ENCODE measurements around the gene WWC2.

Gene WWC2

GRCh38 chr4:183214912-183215488 lies 115.9 kb downstream of the WWC2 start:
- Histone ChIP-seq H3K4me3 (ENCODE audit: low read depth, low read length) (no peak overlapping the region), H3K36me3 (ENCODE audit: control insufficient read depth in 2 of 2, insufficient read depth in 1 of 2, low read length in 2 of 2) (peaks cover 0 to 4% of the 10 kb centered on the region in 2 experiments; a peak in 1 of 3 replicates), H3K27ac (ENCODE audit: extremely low read depth, low read depth, low read length) (no peak overlapping the region), H3K9me3 (ENCODE audit: control insufficient read depth, insufficient read depth, low read depth, low read length) (no peaks in the 10 kb centered on the region), H3K4me1 (ENCODE audit: control insufficient read depth, insufficient read depth, low read length) (no peaks in the 10 kb centered on the region)
- ChIA-PET CTCF (interaction anchor here (2.2 kb wide), 1 partner anchor 277 kb away, joined by 8 read pairs; no protein-coding TSS in a partner anchor), POLR2A (no interaction called here)
- TF ChIP-seq ZBTB7A (tag by site-specific recombination; IDR thresholded peaks at IDR 0.05; ENCODE audit: low read depth), result no peak
- TF ChIP-seq ZNF544 (tag by site-specific recombination; IDR thresholded peaks at IDR 0.05), result no peak
- no peak for TF ChIP-seq ZNF2 (tag by site-specific recombination; IDR thresholded peaks at IDR 0.05)
- TF ChIP-seq ZNF621 (tag by site-specific recombination; IDR thresholded peaks at IDR 0.05), result no peak
- no peak for TF ChIP-seq ZNF514 (tag by site-specific recombination; IDR thresholded peaks at IDR 0.05)
- TF ChIP-seq HOXA7 (CRISPR knock-in tag; IDR thresholded peaks at IDR 0.05; ENCODE audit: borderline replicate concordance), result no peak
- no peak for TF ChIP-seq ZNF701 (tag by site-specific recombination; IDR thresholded peaks at IDR 0.05)
- TF ChIP-seq ZNF585B (tag by site-specific recombination; IDR thresholded peaks at IDR 0.05), result no peak
- no peak for TF ChIP-seq ZNF704 (tag by site-specific recombination; IDR thresholded peaks at IDR 0.05)
- no peak for TF ChIP-seq AEBP2 (tag by site-specific recombination; IDR thresholded peaks at IDR 0.05; ENCODE audit: borderline replicate concordance)
- no peak for TF ChIP-seq ZSCAN4 (tag by site-specific recombination; IDR thresholded peaks at IDR 0.05)

- H3K36me3 ChIP-seq (ENCODE audit: control insufficient read depth in 2 of 2, insufficient read depth in 1 of 2, low read length in 2 of 2), result no peaks in the 10 kb centered on the region
- ChIA-PET POLR2A (interaction anchor here (0.7 kb wide), 2 partner anchors 9 to 17 kb away, joined by 3 read pairs; no protein-coding TSS in a partner anchor), CTCF (interaction anchor here (1.0 kb wide), 1 partner anchor 35 kb away, joined by 4 read pairs; no protein-coding TSS in a partner anchor)
- no peaks in the 10 kb centered on the region for H3K9me3 ChIP-seq (ENCODE audit: control insufficient read depth, insufficient read depth, low read depth, low read length)
- H3K4me1 ChIP-seq (ENCODE audit: control insufficient read depth, insufficient read depth, low read length), result no peaks in the 10 kb centered on the region
- TF ChIP-seq ZNF610 (tag by site-specific recombination; IDR thresholded peaks at IDR 0.05; ENCODE audit: borderline replicate concordance), result no peak
- TF ChIP-seq ZNF629 (tag by site-specific recombination; IDR thresholded peaks at IDR 0.05), result no peak
- no peak for TF ChIP-seq ZNF221 (tag by site-specific recombination; IDR thresholded peaks at IDR 0.05; ENCODE audit: borderline replicate concordance)
- no peak for TF ChIP-seq ZNF335 (tag by site-specific recombination; conservative IDR thresholded peaks at IDR 0.05)
- no peak for TF ChIP-seq ZBTB7A (tag by site-specific recombination; IDR thresholded peaks at IDR 0.05; ENCODE audit: low read depth)
- H3K4me3 ChIP-seq (ENCODE audit: low read depth, low read length), result no peak overlapping the region
- H3K27ac ChIP-seq (ENCODE audit: extremely low read depth, low read depth, low read length), result no peak overlapping the region
These were observed 121.2 kb downstream of the WWC2 start for GRCh38 chr4:183220236-183220635.

GRCh38 chr4:183223053-183223452 lies 124.0 kb downstream of the WWC2 start:
- Histone ChIP-seq H3K9me3 (ENCODE audit: control insufficient read depth, insufficient read depth, low read depth, low read length) (no peaks in the 10 kb centered on the region), H3K4me3 (ENCODE audit: low read depth, low read length) (no peak overlapping the region), H3K27ac (ENCODE audit: extremely low read depth, low read depth, low read length) (no peak overlapping the region), H3K4me1 (ENCODE audit: control insufficient read depth, insufficient read depth, low read length) (no peaks in the 10 kb centered on the region), H3K36me3 (ENCODE audit: control insufficient read depth in 2 of 2, insufficient read depth in 1 of 2, low read length in 2 of 2) (no peaks in the 10 kb centered on the region)
- no peak for TF ChIP-seq MYNN (tag by site-specific recombination; IDR thresholded peaks at IDR 0.05; ENCODE audit: borderline replicate concordance)
- TF ChIP-seq, protein P1, sequence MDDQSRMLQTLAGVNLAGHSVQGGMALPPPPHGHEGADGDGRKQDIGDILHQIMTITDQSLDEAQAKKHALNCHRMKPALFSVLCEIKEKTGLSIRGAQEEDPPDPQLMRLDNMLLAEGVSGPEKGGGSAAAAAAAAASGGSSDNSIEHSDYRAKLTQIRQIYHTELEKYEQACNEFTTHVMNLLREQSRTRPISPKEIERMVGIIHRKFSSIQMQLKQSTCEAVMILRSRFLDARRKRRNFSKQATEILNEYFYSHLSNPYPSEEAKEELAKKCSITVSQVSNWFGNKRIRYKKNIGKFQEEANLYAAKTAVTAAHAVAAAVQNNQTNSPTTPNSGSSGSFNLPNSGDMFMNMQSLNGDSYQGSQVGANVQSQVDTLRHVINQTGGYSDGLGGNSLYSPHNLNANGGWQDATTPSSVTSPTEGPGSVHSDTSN (CRISPR knock-in tag; IDR thresholded peaks at IDR 0.05), result no peak
- no peak for TF ChIP-seq ZNF324 (tag by site-specific recombination; IDR thresholded peaks at IDR 0.05)
- TF ChIP-seq SP2 (tag by site-specific recombination; IDR thresholded peaks at IDR 0.05), result no peak
- no peak for TF ChIP-seq HOXA7 (CRISPR knock-in tag; IDR thresholded peaks at IDR 0.05; ENCODE audit: borderline replicate concordance)
- TF ChIP-seq, protein P2, sequence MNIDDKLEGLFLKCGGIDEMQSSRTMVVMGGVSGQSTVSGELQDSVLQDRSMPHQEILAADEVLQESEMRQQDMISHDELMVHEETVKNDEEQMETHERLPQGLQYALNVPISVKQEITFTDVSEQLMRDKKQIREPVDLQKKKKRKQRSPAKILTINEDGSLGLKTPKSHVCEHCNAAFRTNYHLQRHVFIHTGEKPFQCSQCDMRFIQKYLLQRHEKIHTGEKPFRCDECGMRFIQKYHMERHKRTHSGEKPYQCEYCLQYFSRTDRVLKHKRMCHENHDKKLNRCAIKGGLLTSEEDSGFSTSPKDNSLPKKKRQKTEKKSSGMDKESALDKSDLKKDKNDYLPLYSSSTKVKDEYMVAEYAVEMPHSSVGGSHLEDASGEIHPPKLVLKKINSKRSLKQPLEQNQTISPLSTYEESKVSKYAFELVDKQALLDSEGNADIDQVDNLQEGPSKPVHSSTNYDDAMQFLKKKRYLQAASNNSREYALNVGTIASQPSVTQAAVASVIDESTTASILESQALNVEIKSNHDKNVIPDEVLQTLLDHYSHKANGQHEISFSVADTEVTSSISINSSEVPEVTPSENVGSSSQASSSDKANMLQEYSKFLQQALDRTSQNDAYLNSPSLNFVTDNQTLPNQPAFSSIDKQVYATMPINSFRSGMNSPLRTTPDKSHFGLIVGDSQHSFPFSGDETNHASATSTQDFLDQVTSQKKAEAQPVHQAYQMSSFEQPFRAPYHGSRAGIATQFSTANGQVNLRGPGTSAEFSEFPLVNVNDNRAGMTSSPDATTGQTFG (tag by site-specific recombination; IDR thresholded peaks at IDR 0.05; ENCODE audit: borderline replicate concordance), result no peak
- no peak for TF ChIP-seq ZNF473 (tag by site-specific recombination; IDR thresholded peaks at IDR 0.05)
- no peak for TF ChIP-seq ZNF292 (tag by site-specific recombination; IDR thresholded peaks at IDR 0.05; ENCODE audit: borderline replicate concordance, low read depth)
- POLR2A ChIA-PET, result no interaction called here
- CTCF ChIA-PET, result no interaction called here
